SU-DHL-6 (cell line): ENCODE measurements around the gene NBPF1.
"Not testable (repeated sequence)": the region's sequence is repeated elsewhere in the genome, so short reads cannot be mapped to it uniquely, and the experiment has no call there.

Experiments
- H2AFZ ChIP-seq: fragments of 200-600 bp; sonication (generic); 2 replicates; pipeline ENCODE4 v1.6.1; 2014; ENCODE audit warnings: low read depth, mild to moderate bottlenecking, moderate library complexity, mixed read lengths, antibody characterized with exemption, low read length; ENCODE audit not compliant: severe bottlenecking
- H3F3A ChIP-seq: fragments of 200-600 bp; shearing (Covaris generic); 2 replicates; pipeline ENCODE4 v1.6.0; 2016; ENCODE audit warnings: antibody characterized with exemption, mild to moderate bottlenecking; ENCODE audit not compliant: insufficient read depth
- H3K27ac ChIP-seq: fragments of 200-600 bp; sonication (generic); 2 replicates; pipeline ENCODE4 v1.5.1; 2016; ENCODE audit warnings: low read depth, mild to moderate bottlenecking, low read length, moderate library complexity, mixed read lengths
- H3K27me3 ChIP-seq: fragments of 200-600 bp; sonication (generic), shearing (Covaris generic); 2 replicates; pipeline ENCODE4 v1.6.0; 2014; ENCODE audit warnings: mild to moderate bottlenecking, low read length
- H3K36me3 ChIP-seq: fragments of 200-600 bp; sonication (generic); 2 replicates; pipeline ENCODE4 v1.6.1; 2014; ENCODE audit warnings: mild to moderate bottlenecking, low read length, mixed read lengths
- H3K4me2 ChIP-seq: fragments of 300-600, 200-600 bp; shearing (Covaris generic), sonication (generic); 2 replicates; pipeline ENCODE4 v1.6.0; 2014; ENCODE audit warnings: low read length, low read depth, mild to moderate bottlenecking; ENCODE audit not compliant: poor library complexity, severe bottlenecking
- H3K4me3 ChIP-seq: fragments of 200-600 bp; sonication (generic); 2 replicates; pipeline ENCODE4 v1.5.1; 2014; ENCODE audit warnings: antibody characterized with exemption, low read length, mild to moderate bottlenecking, mixed read lengths; ENCODE audit not compliant: insufficient read depth, poor library complexity, severe bottlenecking
- H3K79me2 ChIP-seq: fragments of 200-600 bp; sonication (generic); 2 replicates; pipeline ENCODE4 v1.6.1; 2014; ENCODE audit warnings: mild to moderate bottlenecking, low read length, moderate library complexity; ENCODE audit not compliant: insufficient read depth
- H3K9ac ChIP-seq: fragments of 200-600 bp; sonication (generic); 2 replicates; pipeline ENCODE4 v1.7.0; 2014; ENCODE audit warnings: mild to moderate bottlenecking, low read length
- H3K9me2 ChIP-seq: fragments of 200-600 bp; sonication (generic); replicated peaks from 2 replicates; pipeline ENCODE4 v1.6.1; 2014; ENCODE audit warnings: low read length; ENCODE audit not compliant: insufficient read depth
- H3K9me3 ChIP-seq: fragments of 200-600 bp; sonication (generic); 2 replicates; pipeline ENCODE4 v1.6.1; 2014; ENCODE audit warnings: low read length, mixed read lengths; ENCODE audit not compliant: insufficient read depth
- H4K20me1 ChIP-seq: fragments of 200-600 bp; sonication (generic); 2 replicates; pipeline ENCODE4 v1.6.1; 2014; ENCODE audit warnings: low read depth, mild to moderate bottlenecking, antibody characterized with exemption, low read length, moderate library complexity, mixed read lengths

The NBPF1 gene

DNA sequence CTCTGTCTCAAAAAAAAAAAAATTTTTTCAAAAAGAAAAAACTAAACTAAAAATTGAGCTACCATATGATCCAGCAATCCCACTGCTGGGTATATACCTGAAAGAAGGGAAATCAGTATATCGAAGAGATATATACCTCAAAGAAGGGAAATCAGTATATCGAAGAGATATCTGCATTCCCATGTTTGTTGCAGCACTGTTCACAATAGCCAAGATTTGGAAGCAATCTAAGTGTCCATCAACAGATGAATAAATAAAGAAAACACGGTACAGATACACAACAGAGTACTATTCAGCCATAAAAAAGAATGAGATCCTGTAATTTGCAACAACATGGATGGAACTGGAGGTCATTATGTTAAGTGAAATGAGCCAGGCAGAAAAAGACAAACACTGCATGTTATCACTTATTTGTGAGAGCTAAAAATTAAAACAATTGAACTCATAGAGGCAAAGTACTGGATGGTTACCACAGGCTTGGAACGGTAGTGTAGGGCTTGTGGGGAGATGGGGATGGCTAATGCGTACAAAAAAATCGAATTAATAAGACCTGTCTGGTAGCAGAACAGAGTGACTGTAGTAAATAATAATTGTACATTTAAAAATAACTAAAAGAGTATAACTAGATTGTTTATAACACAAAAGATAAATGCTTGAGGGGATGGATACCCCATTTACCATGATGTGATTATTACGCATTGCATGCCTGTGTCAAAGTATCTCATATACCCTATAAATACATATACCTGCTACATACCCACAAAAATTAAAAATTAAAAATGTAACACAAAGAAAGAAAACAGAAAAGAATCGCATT, 28.0 kb upstream of the NBPF1 start:
- not testable (repeated sequence) for H2AFZ ChIP-seq, H3K9me3 ChIP-seq, H3K9me2 ChIP-seq, H3K4me3 ChIP-seq, H3K36me3 ChIP-seq, H3F3A ChIP-seq, H3K27ac ChIP-seq, H3K4me2 ChIP-seq, H3K9ac ChIP-seq, H3K27me3 ChIP-seq, H4K20me1 ChIP-seq
- peaks cover 39% of the 10 kb centered on the region for H3K79me2 ChIP-seq

DNA sequence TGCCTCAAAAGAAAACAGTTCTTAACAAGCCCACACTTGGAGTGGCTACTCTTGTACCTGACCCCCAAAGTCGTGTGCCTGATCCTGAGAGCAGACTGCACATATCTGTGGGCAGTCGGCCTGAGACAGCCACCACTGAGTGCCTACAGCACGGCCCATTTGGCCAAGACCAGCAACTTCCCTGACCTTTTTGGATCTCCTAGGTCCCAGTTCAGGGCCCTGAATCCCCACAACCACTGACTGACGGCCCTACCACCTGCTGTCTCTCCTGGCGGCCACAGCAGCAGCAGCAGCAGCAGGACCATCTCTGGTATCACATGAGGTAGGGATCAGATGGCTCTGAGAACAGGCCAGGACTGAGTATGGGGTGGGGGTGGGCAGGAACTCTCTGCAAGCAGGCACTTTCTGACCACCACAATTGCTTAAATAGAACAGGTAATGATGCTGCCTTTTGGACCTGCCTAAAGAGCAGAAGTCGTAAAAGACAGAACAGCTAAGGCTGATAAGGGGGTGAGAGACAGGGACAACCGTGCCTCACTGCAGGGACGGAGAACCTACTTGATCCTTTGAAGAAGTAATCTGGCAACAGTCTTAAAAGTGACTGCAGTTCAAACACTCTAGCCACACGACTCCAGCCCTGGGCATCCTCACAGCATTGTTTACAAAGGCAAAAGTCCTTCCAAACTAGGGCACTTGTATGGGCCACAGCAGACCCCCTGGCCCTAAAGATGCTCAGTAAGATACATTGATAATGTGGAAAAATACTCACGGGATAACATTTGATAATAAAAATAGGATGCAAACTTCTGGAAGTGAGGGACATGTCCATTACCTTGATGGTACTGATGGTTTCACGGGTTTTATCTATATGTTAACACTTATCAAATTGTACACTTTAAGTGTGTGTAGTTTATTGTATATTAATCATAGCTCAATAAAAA, 26.0 kb upstream of the NBPF1 start:
- H3K4me2 ChIP-seq, H3K27ac ChIP-seq, H3K9ac ChIP-seq, H3K4me3 ChIP-seq, H3K36me3 ChIP-seq, H3K9me2 ChIP-seq, H3K27me3 ChIP-seq, H2AFZ ChIP-seq, H3K9me3 ChIP-seq, H3F3A ChIP-seq, H4K20me1 ChIP-seq: not testable (repeated sequence)
- H3K79me2 ChIP-seq: peaks cover 38% of the 10 kb centered on the region

DNA sequence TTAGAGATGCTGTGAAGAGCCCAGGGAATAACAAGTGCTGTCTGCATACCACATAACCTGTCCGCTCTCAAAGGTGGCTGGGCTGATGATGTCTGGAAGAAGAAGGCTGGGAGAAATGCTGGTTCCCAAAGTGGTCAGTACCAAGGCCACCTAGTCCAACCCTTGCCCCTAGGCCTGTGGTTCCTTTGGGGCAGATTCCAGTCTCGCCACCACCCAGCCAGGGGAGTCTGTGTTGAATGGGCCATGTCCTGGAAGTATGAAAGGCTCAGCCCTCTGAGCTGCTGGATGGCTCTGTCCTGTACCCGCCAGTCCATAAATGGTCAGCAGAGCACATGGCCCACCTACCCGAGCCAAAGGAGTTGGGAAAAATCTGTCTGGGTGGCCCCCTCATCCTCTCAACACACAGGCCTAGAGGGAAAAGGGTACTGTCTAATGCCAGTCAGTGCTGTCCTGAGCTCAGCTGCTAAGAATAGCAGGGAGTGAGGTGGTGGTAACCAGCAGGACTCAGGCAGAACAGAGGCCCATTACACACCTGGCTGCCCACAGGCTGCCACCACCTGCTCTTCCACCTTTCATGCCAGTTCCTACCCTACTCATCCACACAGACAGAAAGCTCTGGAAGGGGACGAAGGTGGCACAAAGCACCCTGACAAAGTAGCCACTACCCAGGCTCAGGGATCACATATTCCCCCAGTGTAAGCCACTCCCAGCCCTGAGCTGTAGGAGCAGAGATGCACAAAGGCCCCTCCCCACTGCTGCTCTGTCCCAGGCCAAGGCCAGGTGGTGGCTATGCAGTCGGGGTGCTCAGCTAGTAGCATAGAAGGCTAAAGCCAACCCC, 24.8 kb upstream of the NBPF1 start:
- H3K4me3 ChIP-seq, H3K27me3 ChIP-seq, H2AFZ ChIP-seq, H3K27ac ChIP-seq, H4K20me1 ChIP-seq, H3K9me2 ChIP-seq, H3K4me2 ChIP-seq, H3K36me3 ChIP-seq, H3K9ac ChIP-seq, H3K9me3 ChIP-seq, H3F3A ChIP-seq: not testable (repeated sequence)
- peaks cover 27% of the 10 kb centered on the region; the same call in 1 of the 2 replicates for H3K79me2 ChIP-seq

DNA sequence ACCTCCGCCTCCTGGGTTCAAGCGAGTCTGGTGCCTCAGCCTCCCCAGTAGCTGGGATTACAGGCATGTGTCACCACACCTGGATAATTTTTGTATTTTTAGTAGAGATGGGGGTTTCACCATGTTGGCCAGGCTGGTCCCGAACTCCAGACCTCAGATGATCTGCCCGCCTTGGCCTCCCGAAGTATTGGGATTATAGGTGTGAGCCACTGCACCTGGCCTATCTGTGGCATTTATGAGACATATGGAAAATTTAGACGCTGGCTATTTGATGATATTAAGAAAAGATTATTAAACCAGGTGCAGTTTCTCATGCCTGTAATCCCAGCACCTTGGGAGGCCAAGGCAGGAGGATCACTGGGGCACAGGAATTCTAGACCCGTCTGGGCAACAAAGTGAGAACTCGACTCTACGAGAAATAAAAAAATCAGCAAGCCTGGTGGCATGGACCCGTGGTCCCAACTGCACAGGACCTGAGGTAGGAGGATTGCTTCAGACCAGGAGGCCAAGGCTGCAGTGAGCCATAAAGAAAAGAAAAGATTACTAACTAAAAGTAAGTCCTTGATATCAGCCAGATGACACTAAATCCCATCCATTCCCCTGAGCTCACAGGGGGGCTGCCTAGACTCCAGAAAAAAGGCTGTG, 23.3 kb upstream of the NBPF1 start:
- H3K27me3 ChIP-seq, H3K27ac ChIP-seq, H2AFZ ChIP-seq, H3F3A ChIP-seq, H3K9ac ChIP-seq, H3K36me3 ChIP-seq, H3K4me3 ChIP-seq, H4K20me1 ChIP-seq, H3K4me2 ChIP-seq, H3K9me3 ChIP-seq, H3K9me2 ChIP-seq: not testable (repeated sequence)
- H3K79me2 ChIP-seq: peaks cover 21% of the 10 kb centered on the region; the same call in 1 of the 2 replicates

DNA sequence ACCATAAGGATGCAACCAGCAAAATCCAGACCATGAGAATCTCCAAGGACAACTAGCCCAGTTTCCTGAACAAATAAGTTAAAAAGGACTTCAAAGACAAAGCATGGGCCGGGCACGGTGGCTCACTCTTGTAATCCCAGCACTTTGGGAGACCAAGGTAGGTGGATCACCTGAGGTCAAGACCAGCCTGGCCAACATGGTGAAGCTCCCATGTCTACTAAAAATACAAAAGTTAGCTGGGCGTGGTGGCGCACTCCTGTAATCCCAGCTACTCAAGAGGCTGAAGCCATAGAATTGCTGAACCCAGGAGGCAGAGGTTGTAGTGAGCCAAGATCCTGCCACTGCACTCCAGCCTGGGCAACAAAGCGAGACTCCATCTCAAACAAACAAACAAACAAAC, 22.6 kb upstream of the NBPF1 start:
- H3K9me2 ChIP-seq, H3K36me3 ChIP-seq, H2AFZ ChIP-seq, H3K27ac ChIP-seq, H3K4me2 ChIP-seq, H3F3A ChIP-seq, H3K4me3 ChIP-seq, H4K20me1 ChIP-seq, H3K9me3 ChIP-seq, H3K27me3 ChIP-seq, H3K9ac ChIP-seq: not testable (repeated sequence)
- H3K79me2 ChIP-seq: peaks cover 14% of the 10 kb centered on the region; the same call in 1 of the 2 replicates

DNA sequence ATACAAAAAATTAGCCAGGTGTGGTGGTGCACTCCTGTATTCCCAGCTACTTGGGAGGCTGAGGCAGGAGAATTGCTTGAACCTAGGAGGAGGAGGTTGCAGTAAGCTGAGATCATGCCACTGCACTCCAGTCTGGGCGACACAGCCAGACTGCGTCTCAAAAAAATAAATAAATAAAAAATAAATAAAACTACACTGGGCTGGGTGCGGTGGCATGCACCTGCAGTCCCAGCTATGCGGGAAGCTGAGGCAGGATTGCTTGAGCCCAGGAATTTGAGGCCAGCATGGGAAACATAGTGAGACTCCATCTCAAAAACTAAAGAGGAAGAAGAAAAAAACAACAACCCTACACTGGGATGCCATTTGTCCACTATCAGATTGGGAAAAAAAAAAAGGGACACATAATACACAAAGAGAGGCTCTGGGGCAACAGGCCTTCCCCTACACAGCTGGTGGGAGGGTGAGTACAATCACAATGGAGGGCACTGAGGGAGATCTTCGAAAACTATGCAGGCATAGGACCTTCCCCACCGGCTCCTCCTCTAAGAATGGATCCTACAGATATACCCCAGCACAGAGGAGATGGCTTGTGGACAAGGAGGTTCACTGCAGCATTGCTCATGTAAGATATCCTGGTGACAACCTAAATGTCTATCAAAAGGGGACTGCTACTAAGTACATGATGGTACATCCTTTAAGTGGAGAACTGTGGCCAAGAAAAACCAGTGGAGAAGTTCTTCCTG, 20.3 kb upstream of the NBPF1 start:
- H3K9me2 ChIP-seq, H4K20me1 ChIP-seq, H2AFZ ChIP-seq, H3K4me3 ChIP-seq, H3K4me2 ChIP-seq, H3K79me2 ChIP-seq, H3K9me3 ChIP-seq, H3K27me3 ChIP-seq, H3F3A ChIP-seq, H3K36me3 ChIP-seq, H3K27ac ChIP-seq, H3K9ac ChIP-seq: not testable (repeated sequence)
